Right cardiac atrium (tissue), 5 donors: Measurements from ENCODE around the gene FKBP2. TPM values are rescaled to one million over a fixed set of nuclear protein-coding genes. Genes with fewer than 3 reads are reported as not detected.
"Not testable (repeated sequence)": the region's sequence is repeated elsewhere in the genome, so short reads cannot be mapped to it uniquely, and the experiment has no call there.

ENCODE experiments used
- ATAC-seq, 2 donors: fragments of 200-7000 bp; cut with Tn5 transposase; one replicate each; pipeline versions ENCODE4 v1.8.0 to v1.9.1; 2020; ENCODE audit warnings: moderate library complexity in 2 of 2, mild to moderate bottlenecking in 1 of 2
- DNase-seq, 3 donors: peaks; one replicate each; pipeline ENCODE4 v3.0.0-alpha.2; 2020
- H3K27ac ChIP-seq: one replicate; pipeline ENCODE4 v1.5.1; 2013; ENCODE audit warnings: mild to moderate bottlenecking, low read length, control low read depth, moderate library complexity
- H3K27me3 ChIP-seq: one replicate; pipeline ENCODE4 v1.6.1; 2013; ENCODE audit not compliant: control insufficient read depth, insufficient read depth
- H3K4me1 ChIP-seq: one replicate; pipeline ENCODE4 v1.6.1; 2013; ENCODE audit warnings: low read length; ENCODE audit not compliant: control insufficient read depth, insufficient read depth
- H3K4me3 ChIP-seq: one replicate; pipeline ENCODE4 v1.5.1; 2013; ENCODE audit warnings: low read length, control low read depth
- H3K9me3 ChIP-seq: one replicate; pipeline ENCODE4 v1.6.1; 2013; ENCODE audit warnings: low read length; ENCODE audit not compliant: control insufficient read depth
- WGBS: extraction: QIAGEN DNeasy Blood & Tissue Kit; methylation state at CpG from one replicate; pipeline ENCODE4 v1.1.7; 2013; 5-methylcytosine and 5-hydroxymethylcytosine counted together
- intact Hi-C, 4 donors: fragments of 100-400 bp; cut with DNase I; formaldehyde crosslinking; loops; one replicate each; pipeline versions ENCODE4 v1.11.0 to v1.14.0; 2022 to 2023
- polyA plus RNA-seq: library from polyadenylated mRNA; stranded (reverse); fragments of 200-250 nt; gene quantifications from one replicate; pipeline ENCODE4 v1.2.3, GENCODE V29; 2013
- total RNA-seq, 4 donors: library from RNA; stranded (reverse); fragmentation: NEBNext Ultra II Directional; extraction: Animal tissue kit (Norgen Biotek cat#: 25700); gene quantifications; one replicate each; pipeline ENCODE4 v1.2.1, GENCODE V29; 2021
- donor health status: healthy with polysubstance abuse.
- donor health status: DM: no; HTN: yes; CAD: no.
- donor health status: DM: no; HTN: no; CAD: no.
- donor health status: DM: no; HTN: yes; CAD: no; lungs with severe emphysema.
- donor health status: DM: yes; HTN: yes; CAD: no.

The FKBP2 gene
- total and polyA plus RNA-seq, 5 donors = 33.5 to 173 (median 66.1) TPM

GRCh38 chr11:64244107-64244506 is 3.2 kb downstream of the FKBP2 start:
- Histone ChIP-seq H3K9me3 (no peaks in the 10 kb centered on the region), H3K27ac (no peak overlapping the region), H3K4me3 (no peak overlapping the region), H3K27me3 (no peaks in the 10 kb centered on the region), H3K4me1 (peaks cover 7% of the 10 kb centered on the region)
- ATAC-seq (no peak), DNase-seq (no peak)
- WGBS = 57% methylated on average over 5 of the region's 5 CpGs
- intact Hi-C loops = no loop called here

GRCh38 chr11:64244966-64245365 is 4.1 kb downstream of the FKBP2 start:
- no peak overlapping the region for H3K4me3 ChIP-seq
- H3K27ac ChIP-seq = peak overlapping the region; percentile 65
- WGBS = 39% methylated on average over 6 of the region's 6 CpGs
- intact Hi-C loops = no loop called here
- H3K9me3 ChIP-seq = no peaks in the 10 kb centered on the region
- no peak for DNase-seq
- ATAC-seq = no peak
- H3K4me1 ChIP-seq = peaks cover 7% of the 10 kb centered on the region
- no peaks in the 10 kb centered on the region for H3K27me3 ChIP-seq

GRCh38 chr11:64245401-64245796 is 4.5 kb downstream of the FKBP2 start:
- Histone ChIP-seq H3K9me3 (no peaks in the 10 kb centered on the region), H3K4me3 (peak overlapping the region; percentile 49), H3K4me1 (peaks cover 5% of the 10 kb centered on the region), H3K27ac (peak overlapping the region; percentile 65), H3K27me3 (no peaks in the 10 kb centered on the region)
- peak; percentile 53 to 82 (median 77) for DNase-seq
- WGBS = 9% methylated on average over 6 of the region's 6 CpGs
- intact Hi-C loops = no loop called here
- ATAC-seq = no peak

- intact Hi-C loops = no loop called here
- H3K27ac ChIP-seq = peak overlapping the region; percentile 65
- H3K4me3 ChIP-seq = peak overlapping the region; percentile 49
- no peaks in the 10 kb centered on the region for H3K27me3 ChIP-seq
- H3K9me3 ChIP-seq = no peaks in the 10 kb centered on the region
- DNase-seq (peak; percentile 82 to 90 (median 88)), ATAC-seq (peak in 1 of 2 donors; percentile 1)
- peaks cover 4% of the 10 kb centered on the region for H3K4me1 ChIP-seq
- 1% methylated on average over 46 of the region's 46 CpGs for WGBS
These were observed 5.1 kb downstream of the FKBP2 start for GRCh38 chr11:64245797-64246620.

- 2% methylated on average over 39 of the region's 43 CpGs for WGBS
- DNase-seq, intact Hi-C loops, H3K4me1 ChIP-seq, ATAC-seq, H3K27me3 ChIP-seq, H3K9me3 ChIP-seq, H3K27ac ChIP-seq: not testable (repeated sequence)
- peak overlapping the region; percentile 49 for H3K4me3 ChIP-seq
These were observed 5.7 kb downstream of the FKBP2 start for GRCh38 chr11:64246621-64246870.

GRCh38 chr11:64246871-64247728 is 6.2 kb downstream of the FKBP2 start, which contains the start of gene PPP1R14B:
PPP1R14B (minus strand) TSS chr11:64246943; CDS start chr11:64246673, 270 bp downstream.
- WGBS = under 1% methylated on average over 73 of the region's 74 CpGs
- Histone ChIP-seq H3K27ac (peak within 1 kb of the TSS; percentile 65), H3K9me3 (no peaks in the 10 kb centered on the region), H3K4me1 (peaks cover 4% of the 10 kb centered on the region), H3K4me3 (peak within 1 kb of the TSS; percentile 49), H3K27me3 (no peaks in the 10 kb centered on the region)
- intact Hi-C loops = no loop called here
- peak; percentile 73 to 76 for ATAC-seq
- DNase-seq = peak; percentile 92 to 97 (median 96)

- peak in 1 of 3 donors; percentile 51 for DNase-seq
- H3K27ac ChIP-seq = peak overlapping the region; percentile 13
- WGBS = 35% methylated on average over 31 of the region's 31 CpGs
- no peaks in the 10 kb centered on the region for H3K4me1 ChIP-seq
- H3K9me3 ChIP-seq = no peaks in the 10 kb centered on the region
- H3K27me3 ChIP-seq = no peaks in the 10 kb centered on the region
- ATAC-seq = peak; percentile 1 to 2
- intact Hi-C loops = no loop called here
- peak overlapping the region; percentile 49 for H3K4me3 ChIP-seq
These were observed 7.0 kb downstream of the FKBP2 start for GRCh38 chr11:64247729-64248531.

GRCh38 chr11:64248578-64248977 is 7.7 kb downstream of the FKBP2 start:
- no peaks in the 10 kb centered on the region for H3K27me3 ChIP-seq
- DNase-seq (peak in 2 of 3 donors; percentile 23 to 56), ATAC-seq (no peak)
- intact Hi-C loops = no loop called here
- WGBS = 72% methylated on average over 7 of the region's 7 CpGs
- no peaks in the 10 kb centered on the region for H3K4me1 ChIP-seq
- no peak overlapping the region for H3K4me3 ChIP-seq
- H3K9me3 ChIP-seq = no peaks in the 10 kb centered on the region
- no peak overlapping the region for H3K27ac ChIP-seq

GRCh38 chr11:64249038-64249437 is 8.1 kb downstream of the FKBP2 start:
- ATAC-seq = no peak
- intact Hi-C loops = no loop called here
- H3K27me3 ChIP-seq = no peaks in the 10 kb centered on the region
- H3K4me1 ChIP-seq = no peaks in the 10 kb centered on the region
- 95% methylated on average over 4 of the region's 4 CpGs for WGBS
- H3K27ac ChIP-seq = no peak overlapping the region
- no peaks in the 10 kb centered on the region for H3K9me3 ChIP-seq
- peak in 1 of 3 donors; percentile 55 for DNase-seq
- no peak overlapping the region for H3K4me3 ChIP-seq

- Histone ChIP-seq H3K27me3 (no peaks in the 10 kb centered on the region), H3K9me3 (no peaks in the 10 kb centered on the region), H3K4me1 (no peaks in the 10 kb centered on the region), H3K27ac (no peak overlapping the region), H3K4me3 (no peak overlapping the region)
- WGBS = 88% methylated on average over 8 of the region's 8 CpGs
- no peak for ATAC-seq
- intact Hi-C loops = loop anchor here in 1 of 4 donors (2.0 kb wide), 1 partner anchor 43 kb away; the partner anchor contains the start of gene FERMT3
- DNase-seq = no peak
These were observed 8.9 kb downstream of the FKBP2 start for GRCh38 chr11:64249563-64250414.
